HEK293T (cell line): ENCODE results near the gene COL23A1.

Source experiments
- ARNT ChIP-seq: fragments of 450-650 bp; IDR thresholded peaks from 2 replicates; pipeline ENCODE4 v1.6.1; 2017; ENCODE audit warnings: mild to moderate bottlenecking
- ELF4 ChIP-seq: fragments of 450-650 bp; IDR thresholded peaks from 2 replicates; pipeline ENCODE4 v1.6.1; 2017; ENCODE audit warnings: antibody characterized with exemption
- FOXA1 ChIP-seq: fragments of 450-650 bp; IDR thresholded peaks from 2 replicates; pipeline ENCODE4 v1.6.1; 2016; ENCODE audit warnings: mild to moderate bottlenecking
- FOXM1 ChIP-seq: fragments of 450-650 bp; IDR thresholded peaks from 2 replicates; pipeline ENCODE4 v1.6.1; 2017; ENCODE audit warnings: mild to moderate bottlenecking, borderline replicate concordance
- LEF1 ChIP-seq: fragments of 450-650 bp; IDR thresholded peaks from 2 replicates; pipeline ENCODE4 v1.6.1; 2017; ENCODE audit warnings: mild to moderate bottlenecking, borderline replicate concordance
- NFRKB ChIP-seq: fragments of 450-650 bp; IDR thresholded peaks from 2 replicates; pipeline ENCODE4 v1.6.1; 2016; ENCODE audit warnings: mild to moderate bottlenecking, moderate library complexity
- SP1 ChIP-seq: fragments of 450-650 bp; IDR thresholded peaks from 2 replicates; pipeline ENCODE4 v1.6.1; 2017
- TARDBP ChIP-seq: fragments of 450-650 bp; IDR thresholded peaks from 2 replicates; pipeline ENCODE4 v1.6.1; 2016
- ZNF384 ChIP-seq: fragments of 450-650 bp; IDR thresholded peaks from 2 replicates; pipeline ENCODE4 v1.6.1; 2016

DNA sequence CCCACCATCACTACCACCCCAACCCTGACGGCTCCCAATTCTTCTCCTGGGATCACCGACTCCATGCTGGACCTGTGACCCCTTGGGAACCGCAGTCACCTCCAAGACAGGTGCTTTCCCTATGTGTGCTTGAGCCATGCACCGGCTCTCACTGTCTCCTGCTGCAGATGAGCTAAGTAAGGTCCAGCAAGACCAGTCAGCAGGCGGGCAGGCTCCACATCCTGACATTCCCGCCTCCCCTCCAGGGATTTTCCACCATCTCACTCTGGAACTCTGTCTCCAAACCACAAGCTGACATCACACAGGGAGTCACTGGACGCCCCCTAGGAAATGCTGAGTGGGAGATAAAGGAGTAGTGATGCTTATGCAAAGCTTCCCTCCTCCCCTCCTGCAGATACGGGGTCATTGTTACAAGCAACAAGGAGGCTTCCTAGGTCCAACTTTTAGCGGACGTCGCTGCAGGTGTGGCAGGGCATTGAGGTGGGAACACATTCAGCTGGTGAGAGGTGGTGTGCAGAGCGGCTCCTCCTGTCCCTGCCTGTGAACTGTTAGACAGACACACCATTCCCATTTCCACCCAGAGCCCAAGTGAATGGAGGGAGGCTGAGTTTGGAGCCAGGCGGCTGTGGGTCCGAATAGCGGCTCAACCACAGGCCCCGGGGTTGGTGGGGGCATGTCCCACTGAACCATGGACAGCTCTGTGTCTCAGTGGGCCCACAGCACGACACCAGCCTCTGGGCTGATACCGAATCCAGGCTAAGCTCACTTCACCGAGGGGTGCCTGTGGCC lies 228.3 kb downstream of the COL23A1 start:
- TF ChIP-seq ZNF384 (no peak), ARNT (no peak), NFRKB (no peak), ELF4 (no peak), SP1 (no peak), FOXM1 (no peak), FOXA1 (no peak), LEF1 (no peak), TARDBP (no peak)
